HepG2 (cell line): Measurements from ENCODE around the gene RPUSD3.

Experiments
- NR3C1 ChIP-seq: sonication (generic); formaldehyde crosslinking; IDR thresholded peaks from 2 replicates; pipeline ENCODE4 v1.4.0; 2020; ENCODE audit warnings: missing genetic modification reagents
- ZNF230 ChIP-seq: sonication (generic); formaldehyde crosslinking; IDR thresholded peaks from 2 replicates; pipeline ENCODE4 v1.4.0; 2020; ENCODE audit warnings: mild to moderate bottlenecking, missing genetic modification reagents

DNA sequence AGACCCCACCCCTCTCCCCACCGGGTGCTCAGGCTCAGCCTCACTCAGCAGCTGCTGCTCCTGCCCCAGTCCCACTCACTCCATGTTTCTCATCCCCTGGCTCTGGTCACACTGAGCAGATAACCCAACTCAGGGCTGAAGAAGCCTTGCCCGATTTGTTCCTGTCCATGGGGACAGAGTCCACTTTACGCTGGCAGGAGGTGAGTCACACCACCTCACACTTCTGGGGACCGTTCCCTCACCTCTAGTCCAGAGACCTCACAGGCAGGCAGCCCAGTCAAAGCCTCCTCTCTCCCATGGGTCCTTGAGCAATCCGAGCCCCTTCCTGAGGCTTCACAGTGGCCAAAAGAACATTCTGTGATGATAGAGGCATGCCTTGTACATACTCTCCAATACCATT, 34.9 kb upstream of the RPUSD3 start:
- no peak for TF ChIP-seq NR3C1 (CRISPR knock-in tag)
- no peak for TF ChIP-seq ZNF230 (CRISPR knock-in tag)
